Mesenchymal stem cell (in vitro differentiated cells and primary cell): ENCODE measurements around the gene ARL5C.
"Not testable (repeated sequence)": the region's sequence is repeated elsewhere in the genome, so short reads cannot be mapped to it uniquely, and the experiment has no call there.

Source experiments
- DNase-seq: peaks from one replicate; pipeline ENCODE4 v3.0.0-alpha.2; 2013
- H2AFZ ChIP-seq: one replicate; pipeline ENCODE4 v1.6.1; 2013; ENCODE audit warnings: low read depth, mild to moderate bottlenecking, control low read depth, inconsistent platforms, low read length, moderate library complexity
- H2AK5ac ChIP-seq: 2 replicates; pipeline ENCODE4 v1.6.1; 2013; ENCODE audit warnings: low read length, moderate library complexity, mild to moderate bottlenecking, inconsistent platforms; ENCODE audit not compliant: severe bottlenecking
- H2BK120ac ChIP-seq: one replicate; pipeline ENCODE4 v1.6.1; 2013; ENCODE audit warnings: low read depth, mild to moderate bottlenecking, inconsistent platforms, low read length, moderate library complexity
- H2BK12ac ChIP-seq, 2 experiments: one replicate each; pipeline ENCODE4 v1.6.1; 2013; ENCODE audit warnings: inconsistent platforms in 2 of 2, low read length in 2 of 2, mild to moderate bottlenecking in 2 of 2, moderate library complexity in 2 of 2, control low read depth in 1 of 2
- H2BK15ac ChIP-seq: one replicate; pipeline ENCODE4 v1.6.1; 2013; ENCODE audit warnings: mild to moderate bottlenecking, low read depth, inconsistent platforms; ENCODE audit not compliant: poor library complexity, severe bottlenecking
- H2BK5ac ChIP-seq: 2 replicates; pipeline ENCODE4 v1.6.1; 2013; ENCODE audit warnings: low read depth, mild to moderate bottlenecking, low read length, control low read depth, inconsistent platforms; ENCODE audit not compliant: poor library complexity, severe bottlenecking
- H3K14ac ChIP-seq, 2 experiments: one replicate each; pipeline ENCODE4 v1.6.1; 2013; ENCODE audit warnings: inconsistent platforms in 2 of 2, low read length in 2 of 2, control low read depth in 1 of 2, mild to moderate bottlenecking in 1 of 2, moderate library complexity in 1 of 2
- H3K18ac ChIP-seq, 2 experiments: one replicate each; pipeline ENCODE4 v1.6.1; 2013; ENCODE audit warnings: inconsistent platforms in 2 of 2, low read length in 2 of 2, control low read depth in 1 of 2, low read depth in 1 of 2, mild to moderate bottlenecking in 1 of 2
- H3K23ac ChIP-seq, 2 experiments: one replicate each; pipeline ENCODE4 v1.6.1; 2013; ENCODE audit warnings: inconsistent platforms in 2 of 2, low read length in 2 of 2, mild to moderate bottlenecking in 2 of 2, moderate library complexity in 2 of 2, control low read depth in 1 of 2
- H3K27ac ChIP-seq: 2 replicates; pipeline ENCODE4 v1.5.1; 2013; ENCODE audit warnings: mild to moderate bottlenecking, moderate library complexity, low read length, control low read depth, inconsistent platforms; ENCODE audit not compliant: poor library complexity, severe bottlenecking
- H3K27me3 ChIP-seq, 2 experiments: 2 replicates each; pipeline versions ENCODE4 v1.6.1 to v1.7.0; 2013; ENCODE audit warnings: low read length in 2 of 2, mild to moderate bottlenecking in 2 of 2, moderate library complexity in 2 of 2, control low read depth in 1 of 2, inconsistent platforms in 1 of 2; ENCODE audit not compliant: control insufficient read depth in 1 of 2, insufficient read depth in 1 of 2
- H3K36me3 ChIP-seq, 2 experiments: 2 replicates each; pipeline versions ENCODE4 v1.6.1 to v1.7.0; 2013; ENCODE audit warnings: low read length in 2 of 2, control low read depth in 1 of 2, inconsistent platforms in 1 of 2, low read depth in 1 of 2, mild to moderate bottlenecking in 1 of 2; ENCODE audit not compliant: insufficient read depth in 2 of 2, control insufficient read depth in 1 of 2
- H3K4ac ChIP-seq, 2 experiments: one replicate each; pipeline ENCODE4 v1.6.1; 2013; ENCODE audit warnings: inconsistent platforms in 2 of 2, low read length in 2 of 2, mild to moderate bottlenecking in 2 of 2, moderate library complexity in 2 of 2, control low read depth in 1 of 2, low read depth in 1 of 2
- H3K4me1 ChIP-seq: 2 replicates; pipeline ENCODE4 v1.6.1; 2013; ENCODE audit warnings: low read depth, low read length, control low read depth; ENCODE audit not compliant: control insufficient read depth, insufficient read depth
- H3K4me2 ChIP-seq: 2 replicates; pipeline ENCODE4 v1.6.1; 2013; ENCODE audit warnings: low read length, mild to moderate bottlenecking, inconsistent platforms; ENCODE audit not compliant: poor library complexity, severe bottlenecking
- H3K4me3 ChIP-seq, 2 experiments: 2 replicates each; pipeline versions ENCODE4 v1.5.1 to v1.7.0; 2013; ENCODE audit warnings: low read length in 2 of 2, mild to moderate bottlenecking in 2 of 2, control low read depth in 1 of 2, low read depth in 1 of 2; ENCODE audit not compliant: insufficient read depth in 1 of 2
- H3K79me1 ChIP-seq: replicated peaks from 2 replicates; pipeline ENCODE4 v1.6.1; 2013; ENCODE audit warnings: mild to moderate bottlenecking, control low read depth, low read length, inconsistent platforms; ENCODE audit not compliant: poor library complexity, severe bottlenecking
- H3K9ac ChIP-seq: 2 replicates; pipeline ENCODE4 v1.7.0; 2013; ENCODE audit warnings: mild to moderate bottlenecking, low read length, moderate library complexity
- H3K9me3 ChIP-seq: 2 replicates; pipeline ENCODE4 v1.7.0; 2013; ENCODE audit warnings: mild to moderate bottlenecking, low read length; ENCODE audit not compliant: control insufficient read depth
- H4K8ac ChIP-seq: one replicate; pipeline ENCODE4 v1.6.1; 2013; ENCODE audit warnings: inconsistent platforms, mild to moderate bottlenecking, low read length, moderate library complexity
- H4K91ac ChIP-seq: one replicate; pipeline ENCODE4 v1.6.1; 2013; ENCODE audit warnings: mild to moderate bottlenecking, low read length, inconsistent platforms
- WGBS: methylation state at CpG from one replicate; pipeline ENCODE4 v1.1.7; 2013; ENCODE audit warnings: mixed read lengths; 5-methylcytosine and 5-hydroxymethylcytosine counted together

Gene ARL5C

GRCh38 chr17:39129544-39129943 is 36.4 kb downstream of the ARL5C start:
- not testable (repeated sequence) for H2BK120ac ChIP-seq, H3K23ac ChIP-seq, H3K4ac ChIP-seq, H2AFZ ChIP-seq, H3K36me3 ChIP-seq, H2BK15ac ChIP-seq, H3K9ac ChIP-seq, H2BK5ac ChIP-seq, H3K18ac ChIP-seq, H3K9me3 ChIP-seq, H3K14ac ChIP-seq, H3K27ac ChIP-seq, H4K8ac ChIP-seq, H3K79me1 ChIP-seq, H2AK5ac ChIP-seq, H3K4me1 ChIP-seq, H3K27me3 ChIP-seq, H2BK12ac ChIP-seq, H4K91ac ChIP-seq, H3K4me3 ChIP-seq, DNase-seq, H3K4me2 ChIP-seq
- 96% methylated on average over 3 of the region's 6 CpGs for WGBS

GRCh38 chr17:39126436-39126835 is 39.5 kb downstream of the ARL5C start:
- DNase-seq: no peak
- H2BK5ac ChIP-seq: no peak overlapping the region

GRCh38 chr17:39125143-39125875 is 40.7 kb downstream of the ARL5C start:
- H3K23ac ChIP-seq: no peak overlapping the region
- H3K18ac ChIP-seq: no peak overlapping the region
- H3K27ac ChIP-seq: no peak overlapping the region
- DNase-seq: no peak
- no peak overlapping the region for H2AK5ac ChIP-seq
- H3K27me3 ChIP-seq: no peaks in the 10 kb centered on the region
- H3K9me3 ChIP-seq: no peaks in the 10 kb centered on the region
- H3K4me1 ChIP-seq: no peaks in the 10 kb centered on the region
- H2BK5ac ChIP-seq: no peak overlapping the region
- no peak overlapping the region for H4K91ac ChIP-seq
- H3K9ac ChIP-seq: no peak overlapping the region
- no peak overlapping the region for H2BK12ac ChIP-seq
- no peak overlapping the region for H3K14ac ChIP-seq
- peaks cover 0 to 3% of the 10 kb centered on the region in 2 experiments for H3K36me3 ChIP-seq
- no peak overlapping the region for H2BK15ac ChIP-seq
- H3K4me2 ChIP-seq: no peak overlapping the region
- H2BK120ac ChIP-seq: no peak overlapping the region
- H3K4ac ChIP-seq: no peak overlapping the region
- no peak overlapping the region for H4K8ac ChIP-seq
- H3K4me3 ChIP-seq: no peak overlapping the region
- 74% methylated on average over 2 of the region's 2 CpGs for WGBS
- no peak overlapping the region for H2AFZ ChIP-seq
- H3K79me1 ChIP-seq: no peaks in the 10 kb centered on the region

More at GRCh38 chr17:39126436-39126835, 39.5 kb downstream of the ARL5C start:
- H2BK15ac ChIP-seq: no peak overlapping the region
- H3K18ac ChIP-seq: no peak overlapping the region
- H2BK120ac ChIP-seq: no peak overlapping the region
- H2AK5ac ChIP-seq: no peak overlapping the region
- H3K23ac ChIP-seq: no peak overlapping the region
- no peaks in the 10 kb centered on the region for H3K79me1 ChIP-seq
- H3K4ac ChIP-seq: no peak overlapping the region
- no peak overlapping the region for H2BK12ac ChIP-seq
- H3K4me2 ChIP-seq: no peak overlapping the region
- H4K8ac ChIP-seq: no peak overlapping the region
- H3K4me3 ChIP-seq: no peak overlapping the region
- 89% methylated on average over 6 of the region's 6 CpGs for WGBS
- no peak overlapping the region for H2AFZ ChIP-seq
- peaks cover 0 to 3% of the 10 kb centered on the region in 2 experiments for H3K36me3 ChIP-seq
- H3K9ac ChIP-seq: no peak overlapping the region
- H3K4me1 ChIP-seq: no peaks in the 10 kb centered on the region
- H3K14ac ChIP-seq: no peak overlapping the region
- no peak overlapping the region for H3K27ac ChIP-seq
- H3K27me3 ChIP-seq: no peaks in the 10 kb centered on the region
- no peaks in the 10 kb centered on the region for H3K9me3 ChIP-seq
- H4K91ac ChIP-seq: no peak overlapping the region

GRCh38 chr17:39123627-39124026 is 42.3 kb downstream of the ARL5C start:
- H4K8ac ChIP-seq: no peak overlapping the region
- no peaks in the 10 kb centered on the region for H3K9me3 ChIP-seq
- no peak overlapping the region for H3K27ac ChIP-seq
- no peaks in the 10 kb centered on the region for H3K27me3 ChIP-seq
- H2AK5ac ChIP-seq: no peak overlapping the region
- no peak overlapping the region for H2BK12ac ChIP-seq
- H2AFZ ChIP-seq: no peak overlapping the region
- H2BK15ac ChIP-seq: peak overlapping the region; percentile 56
- DNase-seq: no peak
- H3K14ac ChIP-seq: no peak overlapping the region
- H3K4me1 ChIP-seq: no peaks in the 10 kb centered on the region
- H3K4me3 ChIP-seq: no peak overlapping the region
- no peak overlapping the region for H2BK120ac ChIP-seq
- no peak overlapping the region for H2BK5ac ChIP-seq
- no peak overlapping the region for H3K4me2 ChIP-seq
- H3K9ac ChIP-seq: no peak overlapping the region
- no peak overlapping the region for H3K4ac ChIP-seq
- H3K18ac ChIP-seq: no peak overlapping the region
- no peak overlapping the region for H3K23ac ChIP-seq
- no peaks in the 10 kb centered on the region for H3K79me1 ChIP-seq
- WGBS: 85% methylated on average over 9 of the region's 9 CpGs
- no peak overlapping the region for H4K91ac ChIP-seq
- peaks cover 0 to 3% of the 10 kb centered on the region in 2 experiments for H3K36me3 ChIP-seq
